BJ (cell line): ENCODE results near the gene BST1. TPM values are rescaled to one million over a fixed set of nuclear protein-coding genes. Genes with fewer than 3 reads are reported as not detected.

ENCODE experiments used
- CTCF ChIA-PET: fragments of 350-600 bp; formaldehyde crosslinking; extraction: SDS; loops from one replicate; lab custom pipeline; 2021; ENCODE audit warnings: antibody characterized with exemption, inconsistent platforms; lab: Yijun Ruan, JAX
- POLR2A ChIA-PET: fragments of 300-600 bp; sonication (Branson Sonifier 250); formaldehyde crosslinking; extraction: SDS; loops from one replicate; lab custom pipeline; 2021; ENCODE audit warnings: antibody characterized with exemption; lab: Charles Lee
- DNase-seq: peaks from one replicate; pipeline ENCODE4 v3.0.0-alpha.2; 2011; ENCODE audit warnings: low read depth
- H3K27me3 ChIP-seq: 2 replicates; pipeline ENCODE4 v1.6.0; 2011; ENCODE audit warnings: low read length; ENCODE audit not compliant: control insufficient read depth, insufficient read depth
- H3K36me3 ChIP-seq: 2 replicates; pipeline ENCODE4 v1.5.1; 2011; ENCODE audit warnings: low read length; ENCODE audit not compliant: control insufficient read depth, insufficient read depth
- H3K4me3 ChIP-seq: 2 replicates; pipeline ENCODE4 v1.5.1; 2011; ENCODE audit warnings: low read depth, mild to moderate bottlenecking, control low read depth, low read length
- CTCF ChIP-seq: IDR thresholded peaks from 2 replicates; pipeline ENCODE4 v1.5.1; 2011; ENCODE audit warnings: low read depth, mild to moderate bottlenecking, control low read depth, inconsistent platforms, low read length, moderate library complexity; ENCODE audit not compliant: insufficient read depth
- polyA plus RNA-seq: library from polyadenylated mRNA; depleted of rRNA; stranded (reverse); fragments of >200 nt; gene quantifications from 2 replicates; pipeline ENCODE4 v1.2.3, GENCODE V29; 2011

Gene BST1
- polyA plus RNA-seq, 1 experiment = 38.5 TPM

- Histone ChIP-seq H3K36me3 (no peaks in the 10 kb centered on the region), H3K4me3 (no peak overlapping the region), H3K27me3 (no peaks in the 10 kb centered on the region)
- ChIA-PET CTCF (interaction anchor here (0.6 kb wide), 1 partner anchor 399 kb away, joined by 3 read pairs; no protein-coding TSS in a partner anchor), POLR2A (interaction anchor here (0.6 kb wide), 1 partner anchor 20 kb away, joined by 4 read pairs; no protein-coding TSS in a partner anchor)
- DNase-seq = no peak
- no peak for TF ChIP-seq CTCF
Observed at GRCh38 chr4:15716115-15716514, 13.2 kb downstream of the BST1 start.

GRCh38 chr4:15717086-15717485 lies 14.2 kb downstream of the BST1 start:
- peak; percentile 60 for DNase-seq

GRCh38 chr4:15717657-15718416 lies 15.0 kb downstream of the BST1 start:
- H3K36me3 ChIP-seq = no peaks in the 10 kb centered on the region
- CTCF ChIA-PET = interaction anchor here (0.9 to 2.3 kb wide), 4 partner anchors 10 to 238 kb away, joined by 3 to 6 read pairs (median 4); no protein-coding TSS in a partner anchor

More at GRCh38 chr4:15717086-15717485, 14.2 kb downstream of the BST1 start:
- Histone ChIP-seq H3K36me3 (no peaks in the 10 kb centered on the region), H3K4me3 (no peak overlapping the region), H3K27me3 (no peaks in the 10 kb centered on the region)
- ChIA-PET POLR2A (no interaction called here), CTCF (interaction anchor here (1.4 to 2.3 kb wide), 2 partner anchors 9 to 239 kb away, joined by 3 to 6 read pairs; no protein-coding TSS in a partner anchor)
- no peak for TF ChIP-seq CTCF

GRCh38 chr4:15718465-15718864 lies 15.6 kb downstream of the BST1 start:
- POLR2A ChIA-PET = no interaction called here
- H3K27me3 ChIP-seq = no peaks in the 10 kb centered on the region
- no peak for DNase-seq
- H3K36me3 ChIP-seq = no peaks in the 10 kb centered on the region
- TF ChIP-seq CTCF = no peak
- H3K4me3 ChIP-seq = no peak overlapping the region
- CTCF ChIA-PET = interaction anchor here (1.1 to 2.3 kb wide), 3 partner anchors 10 to 238 kb away, joined by 3 to 6 read pairs (median 4); no protein-coding TSS in a partner anchor

More at GRCh38 chr4:15717657-15718416, 15.0 kb downstream of the BST1 start:
- Histone ChIP-seq H3K27me3 (no peaks in the 10 kb centered on the region), H3K4me3 (no peak overlapping the region)
- no peak for TF ChIP-seq CTCF
- DNase-seq = no peak
- POLR2A ChIA-PET = no interaction called here

GRCh38 chr4:15718959-15719358 lies 16.1 kb downstream of the BST1 start:
- DNase-seq = no peak
- Histone ChIP-seq H3K27me3 (no peaks in the 10 kb centered on the region), H3K4me3 (no peak overlapping the region), H3K36me3 (no peaks in the 10 kb centered on the region)
- TF ChIP-seq CTCF = no peak
- POLR2A ChIA-PET = no interaction called here
- CTCF ChIA-PET = interaction anchor here (0.5 to 1.0 kb wide), 3 partner anchors 12 to 240 kb away, joined by 3 read pairs; no protein-coding TSS in a partner anchor
